GM19035 (cell line): Measurements from ENCODE around the gene RPL4.

Experiments used
- ATAC-seq: cut with Tn5 transposase; IDR thresholded peaks from one replicate; pipeline ENCODE4 v1.9.1; 2021; ENCODE audit not compliant: unreplicated experiment

Gene RPL4

DNA sequence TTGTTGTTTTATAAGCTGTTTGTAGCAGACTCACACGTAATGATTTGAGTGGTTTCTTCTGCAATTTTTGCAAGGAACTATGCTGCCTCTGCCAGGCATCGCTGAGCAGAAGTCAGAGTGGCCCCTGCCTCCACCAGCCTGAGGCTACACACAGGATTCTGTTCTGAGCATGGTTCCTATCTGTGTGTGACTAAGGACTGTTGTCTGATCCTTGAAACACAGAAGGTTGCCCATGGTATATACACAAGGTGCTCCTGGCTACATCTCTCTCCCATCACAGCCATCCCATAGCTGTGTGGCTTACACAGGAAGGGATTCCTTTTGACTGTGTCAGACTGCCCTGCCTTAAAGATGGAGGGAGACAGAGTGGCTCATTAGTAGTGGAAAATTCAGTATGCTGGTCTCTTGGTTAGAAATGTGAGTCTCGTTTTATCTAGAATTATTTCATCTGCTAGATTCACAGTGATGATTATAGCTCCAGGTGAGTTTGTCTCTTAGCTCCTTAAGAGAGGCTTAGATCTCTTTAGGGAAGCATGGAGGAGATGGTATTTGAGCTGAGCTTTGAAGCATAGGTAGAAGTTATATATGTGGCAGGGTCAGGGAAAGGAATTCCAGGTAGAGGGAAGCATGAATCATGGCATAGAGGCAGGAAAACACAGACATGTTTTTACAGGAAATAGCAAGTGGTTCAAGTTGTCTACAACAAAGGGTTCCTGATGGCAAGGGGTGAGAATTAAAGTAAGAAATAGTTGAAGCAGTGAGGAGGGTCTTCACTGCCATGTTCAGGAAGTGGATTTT is 44.6 kb downstream of the RPL4 start:
- ATAC-seq = no peak

DNA sequence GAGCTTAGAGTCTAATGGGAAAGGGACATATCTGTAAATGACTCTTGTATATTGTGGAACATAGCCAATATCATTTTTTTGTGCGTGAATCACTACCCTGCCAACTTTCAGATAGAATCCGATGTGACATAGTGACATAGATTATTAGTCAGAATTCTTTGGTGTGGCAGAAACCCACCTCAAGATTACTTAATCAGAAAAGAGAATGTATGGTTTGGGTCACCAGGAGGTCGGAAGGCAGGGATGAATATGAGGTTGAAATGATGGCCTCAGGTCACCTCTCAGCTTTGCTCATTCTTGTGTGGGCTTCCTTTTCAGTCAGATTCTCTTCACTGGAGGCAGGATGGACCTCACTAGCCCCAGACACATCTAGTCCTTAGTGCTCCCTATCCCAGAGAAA is 48.4 kb downstream of the RPL4 start:
- ATAC-seq = no peak

DNA sequence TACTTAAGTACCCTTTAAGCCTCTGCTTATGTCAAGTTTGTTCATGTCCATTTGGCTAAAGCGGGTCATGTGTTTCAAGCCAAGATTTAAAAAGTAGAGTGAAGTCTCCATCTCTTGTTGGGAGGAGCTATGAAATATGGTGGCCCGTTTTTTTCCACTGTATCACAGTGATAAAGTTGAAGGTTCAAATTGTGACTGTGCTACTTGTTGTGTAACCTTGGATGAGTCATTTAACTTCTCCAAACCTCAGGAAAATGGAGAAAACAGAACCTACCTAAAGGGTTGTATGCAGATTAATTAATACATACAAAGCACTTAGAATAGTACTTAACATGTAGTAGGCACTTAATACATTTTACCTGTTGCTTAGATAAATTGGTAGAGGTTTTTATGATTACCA is 50.5 kb downstream of the RPL4 start:
- no peak for ATAC-seq

DNA sequence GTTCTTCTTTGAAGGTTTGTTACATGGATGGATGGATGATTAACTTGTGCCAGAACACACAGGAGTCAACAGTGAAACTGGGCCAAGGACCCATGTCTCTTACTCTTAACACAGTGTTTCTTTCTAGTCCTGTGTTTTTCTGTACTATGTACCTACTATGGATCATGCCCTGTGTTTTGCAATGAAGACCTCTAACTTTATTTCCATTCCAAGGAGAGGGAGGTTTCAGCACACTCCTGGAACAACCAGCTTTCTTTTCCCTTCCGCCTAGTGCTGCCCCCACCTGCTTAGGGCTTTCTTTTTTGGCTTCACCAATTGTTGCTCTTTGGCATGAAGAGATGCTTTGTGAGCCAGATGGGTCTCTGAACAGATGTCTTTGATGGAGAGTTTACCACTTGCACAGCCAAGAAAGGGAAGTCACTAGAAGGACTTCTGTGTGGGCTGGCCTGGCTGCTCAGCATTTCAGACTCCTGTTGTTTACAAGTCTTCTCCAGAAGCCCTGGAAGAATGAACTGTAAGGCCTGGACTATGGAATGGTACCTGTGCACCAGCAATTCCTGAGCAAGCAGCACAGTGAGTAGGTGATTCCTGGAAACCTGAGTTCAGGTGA is 51.6 kb downstream of the RPL4 start:
- ATAC-seq = no peak

DNA sequence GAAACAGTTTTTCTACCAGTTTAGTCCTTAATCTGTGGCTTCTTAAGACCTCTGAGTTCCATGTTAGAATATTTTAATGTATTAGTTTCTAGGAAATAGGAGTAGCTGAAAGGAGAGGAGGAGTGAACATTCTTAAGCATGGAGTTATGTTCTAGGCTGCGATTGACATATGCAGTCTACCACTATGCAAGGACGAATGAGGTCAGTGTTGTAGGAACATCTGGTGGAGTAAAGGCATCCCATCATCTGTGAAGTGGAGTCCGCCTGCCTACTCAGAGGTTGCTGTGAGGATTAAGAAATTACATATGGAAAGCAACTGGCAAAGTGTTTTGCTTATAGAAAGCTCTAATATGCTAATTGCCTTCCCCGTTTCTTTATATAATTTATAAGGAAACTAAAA is 52.2 kb downstream of the RPL4 start:
- no peak for ATAC-seq
